Measurements from ENCODE around the gene TLE1. TPM values are rescaled to one million over a fixed set of nuclear protein-coding genes. Genes with fewer than 3 reads are reported as not detected.
"Not testable (repeated sequence)": the region's sequence is repeated elsewhere in the genome, so short reads cannot be mapped to it uniquely, and the experiment has no call there.

TLE1 gene
- total and polyA plus RNA-seq, 10 of the 15 experiments (the other 5 are each of a cell fraction or from before 2014, with no cell fraction given) = 0.04 to 0.23 (median 0.10) TPM; not detected in 6

- DNase-seq (ENCODE audit: low read depth, low spot score); POLR2A ChIA-PET; H3K4me3 ChIP-seq; ATAC-seq; BruUV-seq (replicated peaks); H4K20me1 ChIP-seq (ENCODE audit: control insufficient read depth, insufficient read depth); SMC1A ChIA-PET (ENCODE audit: uncharacterized antibody, unreplicated experiment); CTCF ChIA-PET; H3K4me2 ChIP-seq (ENCODE audit: control insufficient read depth, insufficient read depth); H3K79me2 ChIP-seq (ENCODE audit: control insufficient read depth, insufficient read depth, low read length); H3K27me3 ChIP-seq (replicated peaks in 1 of 2; ENCODE audit: control insufficient read depth in 2 of 2, insufficient read depth in 2 of 2, low read length in 1 of 2); intact Hi-C loops (cut with micrococcal nuclease; ENCODE audit: unreplicated experiment); H3K27ac ChIP-seq (ENCODE audit: control insufficient read depth, insufficient read depth); H2AFZ ChIP-seq (ENCODE audit: control insufficient read depth, low read depth, low read length); H3K36me3 ChIP-seq (ENCODE audit: control insufficient read depth in 2 of 2, insufficient read depth in 2 of 2, low read length in 1 of 2); H3K9me3 ChIP-seq (replicated peaks; ENCODE audit: control insufficient read depth, insufficient read depth, low read length); H3K4me1 ChIP-seq (ENCODE audit: control insufficient read depth, insufficient read depth, low read length); RAD21 ChIA-PET (ENCODE audit: unreplicated experiment); in situ Hi-C loops (cut with MboI); FAIRE-seq; H3K9ac ChIP-seq (ENCODE audit: control insufficient read depth, insufficient read depth, low read length): not testable (repeated sequence)
- 77% methylated on average over 10 of the region's 10 CpGs for WGBS (ENCODE audit: insufficient coverage, insufficient replicate concordance, low lambda C conversion rate, missing lambda C conversion rate)
Observed at GRCh38 chr9:81595293-81595692, 94.1 kb downstream of the TLE1 start.

GRCh38 chr9:81594415-81594814, 94.9 kb downstream of the TLE1 start:
- no TSS peak for BruUV-seq (replicated peaks)
- ATAC-seq (no peak), FAIRE-seq (no peak), DNase-seq (ENCODE audit: low read depth, low spot score) (no peak)
- Histone ChIP-seq H4K20me1 (ENCODE audit: control insufficient read depth, insufficient read depth) (no peaks in the 10 kb centered on the region), H2AFZ (ENCODE audit: control insufficient read depth, low read depth, low read length) (no peak overlapping the region), H3K36me3 (ENCODE audit: control insufficient read depth in 2 of 2, insufficient read depth in 2 of 2, low read length in 1 of 2) (no peaks in the 10 kb centered on the region), H3K27ac (ENCODE audit: control insufficient read depth, insufficient read depth) (no peak overlapping the region), H3K4me1 (ENCODE audit: control insufficient read depth, insufficient read depth, low read length) (no peaks in the 10 kb centered on the region), H3K4me2 (ENCODE audit: control insufficient read depth, insufficient read depth) (no peak overlapping the region), H3K27me3 (replicated peaks in 1 of 2; ENCODE audit: control insufficient read depth in 2 of 2, insufficient read depth in 2 of 2, low read length in 1 of 2) (no peaks in the 10 kb centered on the region), H3K79me2 (ENCODE audit: control insufficient read depth, insufficient read depth, low read length) (no peaks in the 10 kb centered on the region), H3K9ac (ENCODE audit: control insufficient read depth, insufficient read depth, low read length) (no peak overlapping the region), H3K4me3 (no peak overlapping the region), H3K9me3 (replicated peaks; ENCODE audit: control insufficient read depth, insufficient read depth, low read length) (no peaks in the 10 kb centered on the region)
- TF ChIP-seq ZZZ3 (IDR thresholded peaks at IDR 0.05; ENCODE audit: control insufficient read depth, insufficient read length, low read depth) (no peak), MXI1 (IDR thresholded peaks at IDR 0.05; ENCODE audit: low read depth, low read length) (no peak), NFYA (IDR thresholded peaks at IDR 0.05; ENCODE audit: borderline replicate concordance, low read depth, low read length) (no peak), CREM (IDR thresholded peaks at IDR 0.05; ENCODE audit: low read depth) (no peak), ZNF592 (IDR thresholded peaks at IDR 0.05) (no peak), SRF (IDR thresholded peaks at IDR 0.05; ENCODE audit: low read depth in 2 of 2, low read length in 2 of 2) (no peak), BMI1 (IDR thresholded peaks at IDR 0.05; ENCODE audit: borderline replicate concordance) (no peak)
- ChIA-PET CTCF (no interaction called here), SMC1A (ENCODE audit: uncharacterized antibody, unreplicated experiment) (interaction anchor here (0.5 kb wide), 1 partner anchor 938 kb away, joined by 3 read pairs; no protein-coding TSS in a partner anchor), RAD21 (ENCODE audit: unreplicated experiment) (interaction anchor here (0.7 kb wide), 1 partner anchor 803 kb away, joined by 3 read pairs; no protein-coding TSS in a partner anchor), POLR2A (no interaction called here)
- WGBS (ENCODE audit: insufficient coverage, insufficient replicate concordance, low lambda C conversion rate, missing lambda C conversion rate) = 64% methylated on average over 5 of the region's 5 CpGs
- intact Hi-C loops (cut with micrococcal nuclease; ENCODE audit: unreplicated experiment) = no loop called here
- in situ Hi-C loops (cut with MboI) = no loop called here

All from GM12878 (cell line).